Measurements from ENCODE around the gene VSNL1.

Gene VSNL1

GRCh38 chr2:17540093-17540812 lies at the start of gene VSNL1:
Gene VSNL1 (plus strand): TSS chr2:17540696. CDS start chr2:17592075, 51,379 bp downstream.
- peak within 1 kb of the TSS; percentile 27 to 53 (median 45) for H3K4me3 ChIP-seq
- H3K27ac ChIP-seq = peak within 1 kb of the TSS in 20 of 21 experiments; percentile 66 to 94 (median 83)

DNA sequence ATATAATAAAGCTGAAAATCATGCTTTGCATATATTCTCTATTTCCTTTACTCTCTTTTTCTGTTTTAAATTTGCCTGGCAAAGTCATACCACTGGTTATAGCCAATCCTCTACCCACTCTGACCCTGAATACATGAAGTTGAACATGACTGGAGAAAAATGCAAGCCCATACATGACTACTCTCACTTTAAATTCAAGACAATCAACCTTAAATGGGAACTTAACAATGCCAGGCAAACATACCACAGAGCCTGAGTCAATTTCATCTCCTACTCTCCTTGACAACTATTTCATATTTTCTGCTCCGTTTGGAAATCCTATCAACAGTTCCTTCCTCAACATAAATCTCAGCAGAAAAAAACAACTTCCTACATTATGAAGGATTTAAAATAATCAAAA lies 44.9 kb upstream of the VSNL1 start:
- no peak overlapping the region for H3K27ac ChIP-seq
- H3K4me3 ChIP-seq = no peak overlapping the region

- Histone ChIP-seq H3K27ac (no peak overlapping the region), H3K4me3 (no peak overlapping the region)
Measured at GRCh38 chr2:17497718-17498117, 42.8 kb upstream of the VSNL1 start.

GRCh38 chr2:17506736-17507616 lies 33.5 kb upstream of the VSNL1 start:
- H3K4me3 ChIP-seq = no peak overlapping the region
- H3K27ac ChIP-seq = no peak overlapping the region

- no peak overlapping the region for H3K4me3 ChIP-seq
- no peak overlapping the region for H3K27ac ChIP-seq
Measured at GRCh38 chr2:17515652-17516051, 24.8 kb upstream of the VSNL1 start.

DNA sequence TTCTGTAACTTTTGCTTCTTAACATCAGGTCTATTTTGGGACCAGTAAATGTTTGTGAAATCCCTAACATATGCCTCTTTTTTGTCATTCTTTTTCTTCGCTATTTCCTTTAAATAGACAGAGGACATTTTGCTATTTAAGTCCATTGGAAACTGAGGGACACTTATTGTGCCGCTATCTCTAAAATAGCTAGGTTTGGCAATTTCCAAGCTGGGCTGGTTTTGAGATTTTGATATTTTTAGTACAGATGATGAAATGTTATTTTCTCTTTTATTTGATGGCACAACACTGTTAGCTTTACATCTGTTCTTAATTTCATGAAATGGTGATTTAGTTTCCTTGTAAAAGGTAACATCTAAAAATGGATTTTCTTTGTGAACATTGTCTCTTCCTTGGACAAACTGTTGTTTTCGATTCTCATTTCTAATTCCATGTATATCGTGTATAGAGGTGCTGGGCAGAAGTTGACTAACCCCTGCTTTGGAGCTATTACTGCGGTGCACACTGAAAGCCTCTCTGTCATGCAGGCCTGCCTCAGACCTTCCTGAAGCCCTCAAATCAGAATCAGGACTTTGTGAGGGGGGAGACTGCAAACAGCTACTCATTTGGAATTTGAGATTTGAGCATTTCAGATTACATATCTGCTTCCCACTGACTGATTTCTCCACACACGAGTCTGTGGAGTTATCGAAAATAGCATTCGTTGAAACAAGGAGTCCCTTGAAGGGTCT lies 22.9 kb upstream of the VSNL1 start:
- Histone ChIP-seq H3K27ac (peak overlapping the region in 8 of 21 experiments; percentile 11 to 66 (median 28)), H3K4me3 (peak overlapping the region; percentile 21 to 41 (median 31))

- peak within 1 kb of the TSS in 8 of 21 experiments; percentile 11 to 66 (median 28) for H3K27ac ChIP-seq
- peak within 1 kb of the TSS; percentile 21 to 41 (median 31) for H3K4me3 ChIP-seq
Measured at GRCh38 chr2:17518212-17519154, 22.0 kb upstream of the VSNL1 start, which contains the start of gene RAD51AP2. Gene RAD51AP2 (minus strand): TSS chr2:17518440. CDS start chr2:17518415, 25 bp downstream.

- Histone ChIP-seq H3K27ac (no peak overlapping the region), H3K4me3 (no peak overlapping the region)
Measured at GRCh38 chr2:17519486-17519885, 21.0 kb upstream of the VSNL1 start.

DNA sequence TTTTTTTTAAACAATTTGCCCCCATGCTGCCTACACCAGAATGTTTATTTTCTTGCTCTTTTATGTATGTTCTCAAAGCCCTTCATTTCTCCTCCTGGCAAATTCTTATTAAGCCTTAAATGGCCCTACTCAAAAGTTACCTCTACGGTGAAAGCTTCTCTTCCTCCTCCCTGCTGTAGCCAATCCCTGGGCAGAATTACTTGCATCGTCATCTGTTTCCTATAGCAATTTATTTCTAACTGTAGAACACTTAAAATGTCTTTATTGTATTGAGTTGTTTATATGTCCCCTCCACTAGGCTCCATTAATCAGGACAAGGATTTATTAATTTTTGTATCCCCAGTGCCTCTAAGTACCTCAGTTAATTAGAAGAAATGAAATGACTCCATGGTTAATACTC lies 19.7 kb upstream of the VSNL1 start:
- no peak overlapping the region for H3K4me3 ChIP-seq
- no peak overlapping the region for H3K27ac ChIP-seq

DNA sequence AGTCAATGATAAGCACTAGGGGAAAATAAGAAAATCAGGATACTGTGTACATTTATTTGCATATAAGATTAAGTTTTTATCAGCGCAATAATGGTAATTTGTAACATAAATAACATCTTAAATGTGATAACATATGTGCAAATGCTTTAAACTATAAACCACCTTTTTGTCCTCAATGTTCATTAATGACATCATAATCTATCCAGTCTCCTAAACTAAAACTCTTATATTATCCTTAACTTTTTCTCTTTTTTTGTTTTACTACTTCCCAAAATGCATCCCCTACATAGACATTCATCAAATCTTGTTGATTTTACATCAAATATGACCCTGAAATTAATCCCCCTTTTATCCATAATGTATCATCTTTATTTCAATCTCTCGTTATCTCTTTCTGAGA lies 18.9 kb upstream of the VSNL1 start:
- no peak overlapping the region for H3K27ac ChIP-seq
- H3K4me3 ChIP-seq = no peak overlapping the region

- H3K4me3 ChIP-seq = no peak overlapping the region
- no peak overlapping the region for H3K27ac ChIP-seq
Measured at GRCh38 chr2:17522303-17522702, 18.2 kb upstream of the VSNL1 start.

- no peak overlapping the region for H3K27ac ChIP-seq
Measured at GRCh38 chr2:17529771-17530170, 10.7 kb upstream of the VSNL1 start.

GRCh38 chr2:17533546-17533945 lies 7.0 kb upstream of the VSNL1 start:
- Histone ChIP-seq H3K27ac (no peak overlapping the region), H3K4me3 (no peak overlapping the region)

More at GRCh38 chr2:17529771-17530170, 10.7 kb upstream of the VSNL1 start:
- no peak overlapping the region for H3K4me3 ChIP-seq

DNA sequence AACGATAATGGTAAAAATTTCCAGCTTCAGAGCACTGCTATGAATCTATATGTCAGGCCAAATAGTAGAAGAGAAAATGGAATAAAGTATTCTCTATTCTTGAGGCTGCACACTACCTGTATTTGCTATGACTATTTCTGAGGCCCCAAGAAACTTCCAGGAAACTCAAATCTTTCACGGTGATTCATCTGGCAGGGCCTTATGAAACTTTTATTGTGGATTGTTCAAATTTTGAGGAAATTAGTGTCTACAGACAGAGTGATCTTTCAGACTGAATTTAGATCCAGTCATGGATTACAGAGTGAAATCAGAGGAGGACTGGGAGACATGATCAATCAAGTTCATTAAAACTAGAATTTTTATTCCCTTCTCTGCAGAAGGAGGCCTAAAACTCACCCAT lies 4.1 kb upstream of the VSNL1 start:
- Histone ChIP-seq H3K4me3 (no peak overlapping the region), H3K27ac (no peak overlapping the region)

GRCh38 chr2:17538022-17538843 lies 2.3 kb upstream of the VSNL1 start:
- Histone ChIP-seq H3K4me3 (peak overlapping the region; percentile 27 to 53 (median 45)), H3K27ac (peak overlapping the region in 20 of 21 experiments; percentile 14 to 94 (median 84))

GRCh38 chr2:17538844-17539554 lies 1.5 kb upstream of the VSNL1 start:
- H3K27ac ChIP-seq = peak overlapping the region; percentile 10 to 94 (median 83)
- peak overlapping the region; percentile 27 to 53 (median 45) for H3K4me3 ChIP-seq

- H3K4me3 ChIP-seq = peak overlapping the region; percentile 27 to 53 (median 45)
Measured at GRCh38 chr2:17539611-17540092, 844 bp upstream of the VSNL1 start.

More at GRCh38 chr2:17539611-17540092, 844 bp upstream of the VSNL1 start:
- peak overlapping the region in 20 of 21 experiments; percentile 10 to 94 (median 83) for H3K27ac ChIP-seq
